ENCODE data around the gene ATP6V1F.
A peak's percentile ranks its signal among the peaks of the same experiment; 100 is the strongest.

ATP6V1F gene

DNA sequence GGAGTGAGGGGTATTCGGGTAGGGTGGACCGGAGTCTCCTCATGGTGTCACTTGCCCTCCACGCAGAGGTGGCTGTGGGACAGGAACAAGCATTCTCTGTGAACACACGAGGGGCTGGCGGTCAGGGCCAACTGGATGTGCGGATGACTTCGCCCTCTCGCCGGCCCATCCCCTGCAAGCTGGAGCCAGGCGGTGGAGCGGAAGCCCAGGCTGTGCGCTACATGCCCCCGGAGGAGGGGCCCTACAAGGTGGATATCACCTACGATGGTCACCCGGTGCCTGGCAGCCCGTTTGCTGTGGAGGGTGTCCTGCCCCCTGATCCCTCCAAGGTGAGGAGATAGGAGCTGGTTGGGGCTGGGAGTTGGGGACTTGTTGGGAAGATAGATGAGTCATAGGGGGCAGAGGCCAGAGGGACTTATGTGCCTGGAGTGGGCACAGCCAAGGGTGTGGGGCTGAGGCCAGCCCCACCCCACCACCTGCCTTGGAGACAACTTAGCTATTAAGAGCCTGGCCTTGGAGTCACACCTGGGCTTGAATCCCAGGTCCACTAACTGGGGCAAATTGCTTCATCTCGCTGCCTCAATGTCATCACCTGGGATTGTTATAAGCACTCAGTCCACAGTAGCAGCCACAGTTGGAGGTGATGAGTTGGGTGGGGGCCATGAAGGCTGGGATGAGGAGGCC, 18.6 kb upstream of the ATP6V1F start:
- Histone ChIP-seq H4K91ac (ENCODE audit: low read depth, low read length) (no peak overlapping the region), H2BK5ac (ENCODE audit: low read depth, low read length, poor library complexity) (no peak overlapping the region), H2AFZ (ENCODE audit: insufficient read depth, low read length, poor library complexity) (no peak overlapping the region), H4K8ac (ENCODE audit: low read depth, low read length) (no peak overlapping the region), H3K4me2 (ENCODE audit: low read length) (no peak overlapping the region), H3K9ac (ENCODE audit: low read length) (no peak overlapping the region), H3K4ac (ENCODE audit: low read depth, low read length) (no peak overlapping the region), H3K36me3 (ENCODE audit: control insufficient read depth in 1 of 2, insufficient read depth in 2 of 2, low read length in 2 of 2) (peaks cover 96% of the 10 kb centered on the region in 2 experiments), H3K14ac (ENCODE audit: low read length) (no peak overlapping the region), H2BK120ac (ENCODE audit: insufficient read depth, low read length, poor library complexity) (no peak overlapping the region), H4K12ac (ENCODE audit: low read depth, low read length) (no peak overlapping the region), H3K79me1 (ENCODE audit: low read length) (no peaks in the 10 kb centered on the region), H3K4me3 (ENCODE audit: low read depth, low read length) (no peak overlapping the region), H3K27me3 (ENCODE audit: insufficient read depth, low read length) (no peaks in the 10 kb centered on the region), H3K4me1 (ENCODE audit: control insufficient read depth in 1 of 2, insufficient read depth in 2 of 2, low read length in 2 of 2) (no peaks in the 10 kb centered on the region), H3K18ac (ENCODE audit: low read length) (no peak overlapping the region), H3K23ac (ENCODE audit: low read length) (no peak overlapping the region), H2BK12ac (ENCODE audit: low read length) (no peak overlapping the region), H2AK5ac (ENCODE audit: low read length) (no peak overlapping the region), H3K79me2 (ENCODE audit: control insufficient read depth, insufficient read depth, low read length, poor library complexity) (no peaks in the 10 kb centered on the region), H3K27ac (ENCODE audit: low read depth, low read length) (no peak overlapping the region), H3K9me3 (ENCODE audit: insufficient read depth, low read depth, low read length) (no peaks in the 10 kb centered on the region)
- no peak for DNase-seq
- WGBS (ENCODE audit: extremely low coverage, insufficient coverage, insufficient read length): no CpG with 5 or more reads among the region's 17 CpGs

GRCh38 chr7:128844777-128845311, 17.8 kb upstream of the ATP6V1F start:
- Histone ChIP-seq H3K4me3 (ENCODE audit: low read depth, low read length) (peak overlapping the region; percentile 1), H3K79me1 (ENCODE audit: low read length) (no peaks in the 10 kb centered on the region), H3K9me3 (ENCODE audit: insufficient read depth, low read depth, low read length) (no peaks in the 10 kb centered on the region), H3K4ac (ENCODE audit: low read depth, low read length) (no peak overlapping the region), H4K12ac (ENCODE audit: low read depth, low read length) (no peak overlapping the region), H4K91ac (ENCODE audit: low read depth, low read length) (no peak overlapping the region), H2AK5ac (ENCODE audit: low read length) (no peak overlapping the region), H2BK5ac (ENCODE audit: low read depth, low read length, poor library complexity) (no peak overlapping the region), H3K23ac (ENCODE audit: low read length) (no peak overlapping the region), H3K27me3 (ENCODE audit: insufficient read depth, low read length) (no peaks in the 10 kb centered on the region), H2AFZ (ENCODE audit: insufficient read depth, low read length, poor library complexity) (no peak overlapping the region), H3K14ac (ENCODE audit: low read length) (no peak overlapping the region), H3K9ac (ENCODE audit: low read length) (no peak overlapping the region), H3K4me2 (ENCODE audit: low read length) (no peak overlapping the region), H3K18ac (ENCODE audit: low read length) (no peak overlapping the region), H3K27ac (ENCODE audit: low read depth, low read length) (no peak overlapping the region), H4K8ac (ENCODE audit: low read depth, low read length) (no peak overlapping the region), H2BK12ac (ENCODE audit: low read length) (no peak overlapping the region), H3K4me1 (ENCODE audit: control insufficient read depth in 1 of 2, insufficient read depth in 2 of 2, low read length in 2 of 2) (no peaks in the 10 kb centered on the region), H3K79me2 (ENCODE audit: control insufficient read depth, insufficient read depth, low read length, poor library complexity) (no peaks in the 10 kb centered on the region), H2BK120ac (ENCODE audit: insufficient read depth, low read length, poor library complexity) (no peak overlapping the region), H3K36me3 (ENCODE audit: control insufficient read depth in 1 of 2, insufficient read depth in 2 of 2, low read length in 2 of 2) (peaks cover 96% of the 10 kb centered on the region in 2 experiments)
- WGBS (ENCODE audit: extremely low coverage, insufficient coverage, insufficient read length): no CpG with 5 or more reads among the region's 25 CpGs
- no peak for DNase-seq

DNA sequence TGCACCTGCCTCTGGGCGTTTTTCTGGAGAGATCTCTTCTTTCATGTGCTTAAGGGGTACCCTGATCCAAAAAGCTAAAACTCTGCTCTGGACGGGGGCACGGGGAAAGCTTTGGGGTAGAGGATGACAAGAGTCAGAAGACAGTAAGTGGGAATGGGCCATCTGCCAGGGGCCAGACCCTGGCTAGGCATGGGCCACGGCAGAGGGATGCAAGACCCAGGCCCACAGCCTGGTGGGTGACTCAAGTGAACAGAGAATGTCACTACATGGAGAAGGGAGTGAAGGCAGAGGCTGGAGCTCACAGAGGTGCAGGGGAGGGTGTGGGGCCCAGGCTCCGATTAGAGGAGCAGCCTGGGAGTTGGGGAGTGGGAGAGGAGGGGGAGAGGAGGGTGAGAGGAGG, 17.2 kb upstream of the ATP6V1F start:
- H2AFZ ChIP-seq (ENCODE audit: insufficient read depth, low read length, poor library complexity): no peak overlapping the region
- H3K79me2 ChIP-seq (ENCODE audit: control insufficient read depth, insufficient read depth, low read length, poor library complexity): no peaks in the 10 kb centered on the region
- H3K4ac ChIP-seq (ENCODE audit: low read depth, low read length): no peak overlapping the region
- H3K23ac ChIP-seq (ENCODE audit: low read length): no peak overlapping the region
- H3K4me3 ChIP-seq (ENCODE audit: low read depth, low read length): no peak overlapping the region
- no peaks in the 10 kb centered on the region for H3K79me1 ChIP-seq (ENCODE audit: low read length)
- no peak overlapping the region for H4K8ac ChIP-seq (ENCODE audit: low read depth, low read length)
- H2BK120ac ChIP-seq (ENCODE audit: insufficient read depth, low read length, poor library complexity): no peak overlapping the region
- no CpG with 5 or more reads among the region's 5 CpGs for WGBS (ENCODE audit: extremely low coverage, insufficient coverage, insufficient read length)
- H2AK5ac ChIP-seq (ENCODE audit: low read length): no peak overlapping the region
- no peak overlapping the region for H4K12ac ChIP-seq (ENCODE audit: low read depth, low read length)
- H3K18ac ChIP-seq (ENCODE audit: low read length): no peak overlapping the region
- no peak overlapping the region for H2BK12ac ChIP-seq (ENCODE audit: low read length)
- no peaks in the 10 kb centered on the region for H3K27me3 ChIP-seq (ENCODE audit: insufficient read depth, low read length)
- peaks cover 96% of the 10 kb centered on the region in 2 experiments for H3K36me3 ChIP-seq (ENCODE audit: control insufficient read depth in 1 of 2, insufficient read depth in 2 of 2, low read length in 2 of 2)
- no peak for DNase-seq
- H3K27ac ChIP-seq (ENCODE audit: low read depth, low read length): no peak overlapping the region
- H3K9ac ChIP-seq (ENCODE audit: low read length): no peak overlapping the region
- no peak overlapping the region for H3K14ac ChIP-seq (ENCODE audit: low read length)
- H3K9me3 ChIP-seq (ENCODE audit: insufficient read depth, low read depth, low read length): no peaks in the 10 kb centered on the region
- no peak overlapping the region for H2BK5ac ChIP-seq (ENCODE audit: low read depth, low read length, poor library complexity)
- H3K4me2 ChIP-seq (ENCODE audit: low read length): no peak overlapping the region
- no peak overlapping the region for H4K91ac ChIP-seq (ENCODE audit: low read depth, low read length)
- no peaks in the 10 kb centered on the region for H3K4me1 ChIP-seq (ENCODE audit: control insufficient read depth in 1 of 2, insufficient read depth in 2 of 2, low read length in 2 of 2)

DNA sequence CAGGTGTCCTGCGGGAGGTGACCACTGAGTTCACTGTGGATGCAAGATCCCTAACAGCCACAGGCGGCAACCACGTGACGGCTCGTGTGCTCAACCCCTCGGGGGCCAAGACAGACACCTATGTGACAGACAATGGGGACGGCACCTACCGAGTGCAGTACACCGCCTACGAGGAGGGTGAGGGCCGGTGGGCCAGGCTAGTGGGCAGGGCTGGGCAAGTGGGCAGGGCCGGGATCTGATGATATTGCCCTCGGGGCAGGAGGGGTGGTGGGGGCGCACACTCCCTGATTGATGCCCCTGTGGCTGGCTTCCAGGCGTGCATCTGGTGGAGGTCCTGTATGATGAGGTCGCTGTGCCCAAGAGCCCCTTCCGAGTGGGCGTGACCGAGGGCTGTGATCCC, 16.7 kb upstream of the ATP6V1F start:
- no peaks in the 10 kb centered on the region for H3K79me2 ChIP-seq (ENCODE audit: control insufficient read depth, insufficient read depth, low read length, poor library complexity)
- H3K9me3 ChIP-seq (ENCODE audit: insufficient read depth, low read depth, low read length): no peaks in the 10 kb centered on the region
- no peak overlapping the region for H3K9ac ChIP-seq (ENCODE audit: low read length)
- H3K79me1 ChIP-seq (ENCODE audit: low read length): no peaks in the 10 kb centered on the region
- H3K36me3 ChIP-seq (ENCODE audit: control insufficient read depth in 1 of 2, insufficient read depth in 2 of 2, low read length in 2 of 2): peaks cover 96% of the 10 kb centered on the region in 2 experiments
- H2BK120ac ChIP-seq (ENCODE audit: insufficient read depth, low read length, poor library complexity): no peak overlapping the region
- no peak overlapping the region for H2BK5ac ChIP-seq (ENCODE audit: low read depth, low read length, poor library complexity)
- WGBS (ENCODE audit: extremely low coverage, insufficient coverage, insufficient read length): no CpG with 5 or more reads among the region's 19 CpGs
- H4K91ac ChIP-seq (ENCODE audit: low read depth, low read length): no peak overlapping the region
- no peak overlapping the region for H3K4me3 ChIP-seq (ENCODE audit: low read depth, low read length)
- no peak overlapping the region for H3K4ac ChIP-seq (ENCODE audit: low read depth, low read length)
- no peak overlapping the region for H3K23ac ChIP-seq (ENCODE audit: low read length)
- no peak overlapping the region for H2AK5ac ChIP-seq (ENCODE audit: low read length)
- H3K14ac ChIP-seq (ENCODE audit: low read length): no peak overlapping the region
- no peak overlapping the region for H3K27ac ChIP-seq (ENCODE audit: low read depth, low read length)
- no peak for DNase-seq
- no peak overlapping the region for H3K18ac ChIP-seq (ENCODE audit: low read length)
- H4K12ac ChIP-seq (ENCODE audit: low read depth, low read length): no peak overlapping the region
- no peak overlapping the region for H2BK12ac ChIP-seq (ENCODE audit: low read length)
- H3K27me3 ChIP-seq (ENCODE audit: insufficient read depth, low read length): no peaks in the 10 kb centered on the region
- no peak overlapping the region for H4K8ac ChIP-seq (ENCODE audit: low read depth, low read length)
- H3K4me1 ChIP-seq (ENCODE audit: control insufficient read depth in 1 of 2, insufficient read depth in 2 of 2, low read length in 2 of 2): no peaks in the 10 kb centered on the region
- no peak overlapping the region for H3K4me2 ChIP-seq (ENCODE audit: low read length)
- H2AFZ ChIP-seq (ENCODE audit: insufficient read depth, low read length, poor library complexity): no peak overlapping the region
